Measurements from ENCODE around the gene ZNF202. TPM values are rescaled to one million over a fixed set of nuclear protein-coding genes. Genes with fewer than 3 reads are reported as not detected.

ZNF202 gene
- total RNA-seq, 1 donor, result 6.0 TPM

DNA sequence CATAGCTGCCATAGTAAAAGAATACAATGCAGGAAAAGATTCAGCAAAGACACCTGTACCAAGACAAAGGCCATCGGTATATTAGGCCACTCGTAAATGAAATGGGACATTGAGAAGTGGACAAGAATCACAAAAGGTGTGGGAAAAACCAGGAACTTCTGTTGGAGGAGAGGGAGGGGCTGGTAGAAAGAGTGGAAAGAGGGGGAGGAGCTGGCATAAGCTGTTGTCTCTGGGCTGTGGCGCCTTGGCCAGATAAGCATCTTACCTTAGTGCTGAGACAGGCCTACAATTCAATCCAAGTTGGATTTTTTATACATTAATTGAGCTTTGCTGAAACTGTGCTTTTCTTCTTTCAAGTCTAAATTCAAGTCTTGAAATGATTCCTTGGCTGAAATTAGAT is 37.1 kb downstream of the ZNF202 start:
- DNase-seq (ENCODE audit: low read depth), result no peak
- no peak overlapping the region for H3K4me3 ChIP-seq (ENCODE audit: low read depth, low read length)
- TF ChIP-seq, protein P1, sequence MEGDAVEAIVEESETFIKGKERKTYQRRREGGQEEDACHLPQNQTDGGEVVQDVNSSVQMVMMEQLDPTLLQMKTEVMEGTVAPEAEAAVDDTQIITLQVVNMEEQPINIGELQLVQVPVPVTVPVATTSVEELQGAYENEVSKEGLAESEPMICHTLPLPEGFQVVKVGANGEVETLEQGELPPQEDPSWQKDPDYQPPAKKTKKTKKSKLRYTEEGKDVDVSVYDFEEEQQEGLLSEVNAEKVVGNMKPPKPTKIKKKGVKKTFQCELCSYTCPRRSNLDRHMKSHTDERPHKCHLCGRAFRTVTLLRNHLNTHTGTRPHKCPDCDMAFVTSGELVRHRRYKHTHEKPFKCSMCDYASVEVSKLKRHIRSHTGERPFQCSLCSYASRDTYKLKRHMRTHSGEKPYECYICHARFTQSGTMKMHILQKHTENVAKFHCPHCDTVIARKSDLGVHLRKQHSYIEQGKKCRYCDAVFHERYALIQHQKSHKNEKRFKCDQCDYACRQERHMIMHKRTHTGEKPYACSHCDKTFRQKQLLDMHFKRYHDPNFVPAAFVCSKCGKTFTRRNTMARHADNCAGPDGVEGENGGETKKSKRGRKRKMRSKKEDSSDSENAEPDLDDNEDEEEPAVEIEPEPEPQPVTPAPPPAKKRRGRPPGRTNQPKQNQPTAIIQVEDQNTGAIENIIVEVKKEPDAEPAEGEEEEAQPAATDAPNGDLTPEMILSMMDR (IDR thresholded peaks at IDR 0.05; ENCODE audit: insufficient read depth, low read depth, low read length), result no peak

DNA sequence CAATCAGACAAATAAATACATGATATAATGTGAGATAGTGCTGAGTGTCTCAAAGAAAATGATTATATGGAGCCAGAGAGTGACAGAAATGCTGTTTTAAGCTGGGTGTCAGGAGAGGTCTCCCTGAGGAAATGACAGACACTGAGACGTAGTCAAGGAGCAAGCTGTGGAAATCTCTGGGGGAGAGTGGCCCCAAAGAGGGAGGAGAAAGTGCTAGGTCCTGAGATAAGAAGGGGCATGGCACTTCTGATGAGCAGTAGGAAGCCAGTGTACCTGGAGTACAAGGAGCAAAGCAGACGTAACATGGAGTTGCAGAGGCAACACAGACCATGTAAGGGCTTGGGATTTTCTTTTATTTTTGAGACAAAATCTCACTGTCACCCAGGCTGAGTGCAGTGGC is 38.8 kb downstream of the ZNF202 start:
- no peak overlapping the region for H3K4me3 ChIP-seq (ENCODE audit: low read depth, low read length)
- DNase-seq (ENCODE audit: low read depth), result no peak
- TF ChIP-seq, protein P1 (IDR thresholded peaks at IDR 0.05; ENCODE audit: insufficient read depth, low read depth, low read length), result no peak

GRCh38 chr11:123702139-123702538 is 39.3 kb downstream of the ZNF202 start:
- TF ChIP-seq, protein P1 (IDR thresholded peaks at IDR 0.05; ENCODE audit: insufficient read depth, low read depth, low read length), result no peak
- DNase-seq (ENCODE audit: low read depth), result no peak
- H3K4me3 ChIP-seq (ENCODE audit: low read depth, low read length), result no peak overlapping the region

GRCh38 chr11:123700772-123701171 is 40.7 kb downstream of the ZNF202 start:
- TF ChIP-seq, protein P1 (IDR thresholded peaks at IDR 0.05; ENCODE audit: insufficient read depth, low read depth, low read length), result no peak
- DNase-seq (ENCODE audit: low read depth), result no peak

GRCh38 chr11:123698546-123699127 is 42.8 kb downstream of the ZNF202 start:
- no peak overlapping the region for H3K4me3 ChIP-seq (ENCODE audit: low read depth, low read length)
- DNase-seq (ENCODE audit: low read depth), result no peak
- TF ChIP-seq, protein P1 (IDR thresholded peaks at IDR 0.05; ENCODE audit: insufficient read depth, low read depth, low read length), result no peak

More at GRCh38 chr11:123700772-123701171, 40.7 kb downstream of the ZNF202 start:
- no peak overlapping the region for H3K4me3 ChIP-seq (ENCODE audit: low read depth, low read length)

DNA sequence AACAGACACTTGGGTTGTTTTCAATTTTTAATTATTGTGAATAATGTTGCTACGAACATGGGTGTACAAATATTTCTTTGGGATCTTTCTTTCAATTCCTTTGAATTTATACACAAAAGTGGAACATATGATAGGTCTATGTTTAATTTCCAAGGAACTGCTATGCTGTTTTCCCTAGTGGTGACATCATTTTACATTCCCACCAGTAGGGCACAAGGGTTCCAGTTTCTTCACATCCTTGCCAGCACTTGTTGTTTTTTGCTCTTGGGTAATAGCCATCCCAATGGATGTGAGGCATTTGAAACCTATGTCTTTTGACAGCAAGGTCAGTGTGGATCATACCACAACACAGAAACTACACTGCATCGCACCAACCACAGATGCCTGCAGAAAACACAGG is 45.3 kb downstream of the ZNF202 start:
- TF ChIP-seq, protein P1 (IDR thresholded peaks at IDR 0.05; ENCODE audit: insufficient read depth, low read depth, low read length), result no peak
- no peak overlapping the region for H3K4me3 ChIP-seq (ENCODE audit: low read depth, low read length)
- no peak for DNase-seq (ENCODE audit: low read depth)

GRCh38 chr11:123695231-123695630 is 46.2 kb downstream of the ZNF202 start:
- DNase-seq (ENCODE audit: low read depth), result no peak
- H3K4me3 ChIP-seq (ENCODE audit: low read depth, low read length), result no peak overlapping the region
- TF ChIP-seq, protein P1 (IDR thresholded peaks at IDR 0.05; ENCODE audit: insufficient read depth, low read depth, low read length), result no peak

Data from fibroblast of villous mesenchyme (primary cell).